IPS-NIHi7 (cell line): Measurements from ENCODE around the gene KLHL29.
A peak's percentile ranks its signal among the peaks of the same experiment; 100 is the strongest.

Source experiments
- DNase-seq: peaks from one replicate; pipeline ENCODE4 v3.0.0; 2012; ENCODE audit warnings: mixed read lengths; ENCODE audit errors: extremely low spot score

KLHL29 gene

DNA sequence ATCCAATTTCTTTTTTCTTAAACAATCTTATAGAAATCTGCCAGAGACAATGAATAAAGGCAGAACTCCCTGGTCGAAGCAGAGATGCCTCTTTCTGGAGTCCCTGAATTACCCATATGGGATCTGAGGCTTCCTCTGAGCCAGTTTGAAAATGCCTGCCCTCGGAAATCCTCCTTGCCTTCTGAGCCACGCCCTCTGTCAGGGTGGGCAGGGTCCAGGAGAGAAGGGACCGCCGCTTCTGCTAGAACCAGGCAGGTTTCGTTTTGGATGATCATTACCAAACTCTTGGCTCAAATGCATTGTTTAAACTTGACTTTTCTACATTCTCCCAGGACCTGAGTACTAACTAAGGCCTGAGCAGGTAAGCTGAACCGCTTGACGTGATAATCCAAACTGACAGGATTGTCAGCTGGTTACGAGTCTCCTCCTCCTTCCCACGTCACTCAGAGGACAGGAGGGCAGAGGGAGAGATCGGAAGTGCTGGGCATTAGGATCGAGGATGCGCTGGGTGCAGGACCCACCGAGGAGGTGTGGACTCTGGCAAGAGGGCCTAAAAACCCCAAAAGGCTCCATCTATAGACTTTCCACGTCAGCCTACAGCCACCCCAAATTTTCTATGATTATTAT is 128.4 kb downstream of the KLHL29 start:
- no peak for DNase-seq

DNA sequence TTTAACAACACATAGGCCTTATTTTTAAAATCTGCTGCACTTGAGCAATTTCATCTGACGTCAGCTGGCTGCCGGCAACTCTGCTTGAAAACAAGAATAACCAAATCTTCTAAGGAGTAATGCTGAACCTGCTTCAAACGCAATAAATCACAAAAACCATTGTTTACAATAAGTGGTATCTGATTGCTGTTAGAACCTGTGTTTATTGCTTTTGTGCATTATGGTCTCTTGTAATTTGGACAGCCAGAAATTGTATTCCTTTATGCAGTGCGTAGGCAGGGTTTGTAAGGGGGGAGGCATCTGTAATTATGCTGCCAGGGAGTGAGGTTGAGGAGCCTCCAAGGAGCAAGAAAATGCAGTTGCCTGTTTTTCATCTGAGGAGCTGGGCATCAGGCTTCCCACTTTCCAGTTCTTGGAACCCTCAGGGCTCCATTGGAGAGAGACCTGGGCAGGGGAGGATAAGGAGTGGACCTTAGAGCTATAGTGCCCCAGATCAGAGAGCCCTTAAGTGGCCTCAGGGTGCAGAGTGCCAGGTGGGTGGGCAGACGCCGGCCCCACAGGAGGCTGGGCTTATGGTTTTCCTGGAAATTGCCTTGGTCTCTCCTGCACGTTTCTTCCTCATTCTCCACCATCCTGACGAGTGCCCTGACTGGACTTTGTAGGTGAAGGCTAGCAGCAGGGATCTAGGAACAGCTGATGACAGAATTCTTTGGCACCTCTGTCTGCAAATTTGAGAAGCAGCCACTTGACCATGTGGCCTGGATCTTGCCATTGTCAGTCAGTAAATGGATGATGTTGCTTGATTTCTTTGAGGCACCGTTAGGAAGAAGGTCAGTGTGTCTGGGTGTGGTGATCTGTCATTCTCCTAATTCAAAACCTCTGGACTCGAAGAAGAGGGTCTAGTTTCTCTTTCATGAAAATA is 129.2 kb downstream of the KLHL29 start:
- no peak for DNase-seq

DNA sequence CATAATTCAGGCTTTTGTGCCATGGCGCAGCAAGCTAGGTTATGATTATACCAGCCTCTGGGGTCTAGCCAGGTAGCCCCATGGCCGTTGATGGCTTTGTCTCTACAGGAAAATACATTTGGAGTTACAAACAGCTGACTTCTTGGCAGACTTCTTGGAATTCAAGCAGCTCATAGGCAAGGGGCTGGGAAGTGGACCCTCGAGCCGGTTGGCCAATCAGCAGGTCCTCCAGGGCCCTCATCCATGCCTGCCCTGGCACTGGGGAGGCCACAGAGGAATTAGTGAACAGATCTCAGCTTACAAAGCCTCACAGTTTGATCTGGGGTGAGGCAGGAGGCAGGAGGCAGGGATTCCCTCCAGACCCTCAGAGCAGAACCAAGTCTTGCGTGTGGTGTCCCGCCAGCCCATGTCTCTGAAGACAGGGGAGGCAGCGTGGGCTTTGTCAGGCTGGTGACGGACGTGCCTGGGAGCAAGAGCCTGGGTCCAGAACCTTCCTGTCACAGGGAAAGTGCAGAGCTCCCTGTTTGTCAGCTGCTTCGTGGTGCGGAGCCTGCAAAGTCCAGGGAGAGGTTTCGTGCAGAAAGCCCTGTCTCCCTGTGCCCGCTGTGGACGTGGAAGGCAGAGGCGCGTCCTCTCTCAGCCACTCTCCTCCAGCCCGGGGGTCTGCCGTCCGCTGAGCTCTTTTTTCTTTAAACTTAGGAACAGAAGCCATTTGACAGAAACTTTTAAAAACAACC is 131.7 kb downstream of the KLHL29 start:
- DNase-seq = no peak

DNA sequence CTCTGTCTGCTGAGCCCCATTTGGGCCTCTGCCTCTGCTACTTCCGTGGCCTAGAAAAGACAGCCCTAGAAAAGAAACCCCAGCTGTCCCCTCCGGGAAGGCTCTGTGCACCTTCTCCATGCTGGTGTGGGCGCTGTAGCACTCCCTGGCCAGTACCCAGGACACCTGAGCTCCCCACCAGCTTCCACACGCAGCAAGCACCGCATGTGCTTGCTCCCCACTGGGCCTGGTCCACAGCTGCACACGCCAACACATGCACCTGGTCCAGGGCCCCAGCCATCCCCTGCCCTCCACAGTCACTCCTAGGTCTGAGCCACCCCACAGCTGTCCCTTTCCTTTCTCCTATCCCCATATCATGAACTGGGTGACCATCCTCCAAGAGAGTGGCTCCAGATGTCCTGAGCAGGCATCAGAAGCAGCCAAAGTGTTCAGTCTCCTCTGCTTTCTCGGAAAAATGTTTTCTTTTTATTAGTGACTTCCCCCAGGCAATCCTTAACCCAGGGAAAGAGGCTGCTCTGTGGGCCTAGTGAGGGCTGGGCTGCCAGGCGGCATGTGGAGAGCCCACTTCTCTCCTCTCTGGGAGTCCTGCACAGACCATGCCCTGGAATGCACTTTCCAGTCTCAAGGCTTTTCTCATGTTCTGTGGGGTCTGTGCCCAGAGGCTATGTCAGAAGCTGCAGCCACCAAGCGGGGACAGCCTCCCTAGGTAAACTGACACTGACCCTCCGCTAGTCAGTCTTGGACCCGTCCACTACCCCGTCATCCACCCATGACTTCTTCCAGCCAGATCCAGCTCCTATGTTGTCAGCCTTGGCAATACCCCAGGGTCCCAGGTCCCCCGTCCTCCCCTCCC is 133.7 kb downstream of the KLHL29 start:
- no peak for DNase-seq

DNA sequence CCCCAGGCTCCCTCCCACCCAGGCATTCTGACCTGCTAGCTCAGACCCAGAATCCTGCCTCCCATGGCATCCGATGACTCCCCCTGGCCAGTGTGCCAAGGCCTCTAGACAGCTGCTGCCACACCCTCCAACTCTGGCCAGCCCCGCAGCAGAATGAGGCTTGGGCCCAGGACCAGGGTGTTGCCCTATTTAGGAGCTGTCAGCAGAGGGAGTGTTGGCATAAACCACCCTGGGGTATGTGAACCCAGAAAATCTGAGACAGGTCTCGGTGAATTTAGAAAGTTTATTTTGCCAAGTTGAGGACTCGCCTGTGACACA is 134.3 kb downstream of the KLHL29 start:
- DNase-seq = no peak

DNA sequence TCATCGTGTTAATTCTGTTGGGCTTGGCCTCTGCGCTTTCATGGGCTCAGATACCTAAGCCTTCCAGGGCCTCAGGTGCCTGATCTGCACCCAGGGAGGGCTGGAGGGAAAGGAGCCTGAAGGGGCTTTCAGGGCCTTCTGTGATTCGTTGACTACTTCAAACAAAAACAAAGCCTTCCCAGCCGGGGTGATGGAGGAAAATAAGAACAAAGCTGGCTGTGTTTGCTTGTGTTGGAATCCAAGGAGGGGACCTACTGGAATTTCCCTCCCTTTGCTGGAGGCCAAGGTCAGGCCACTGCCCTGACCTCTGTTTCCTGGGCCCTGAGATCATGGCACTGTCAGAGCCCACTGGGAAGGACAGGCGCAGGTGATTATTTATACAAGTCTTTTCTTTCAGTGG is 135.3 kb downstream of the KLHL29 start:
- peak; percentile 70 for DNase-seq

DNA sequence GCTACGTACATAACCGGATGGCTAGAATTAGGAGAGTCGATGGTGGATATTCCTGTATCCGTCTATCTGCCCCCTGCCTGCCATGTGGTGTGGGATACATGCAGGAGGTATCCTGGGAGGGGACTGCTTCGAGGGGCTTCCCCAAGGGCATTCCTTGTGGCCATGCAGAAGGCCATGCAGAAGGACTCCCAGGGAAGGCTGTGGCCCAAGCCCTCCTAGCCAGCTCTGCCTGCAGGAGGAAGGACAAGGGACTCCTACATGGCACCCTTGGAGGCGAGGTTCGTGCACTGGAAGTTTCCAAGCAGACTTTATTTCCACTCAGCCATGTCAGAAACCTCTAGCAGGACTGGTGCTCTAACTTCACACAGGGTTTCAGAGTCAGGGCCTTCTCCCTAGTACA is 136.1 kb downstream of the KLHL29 start:
- no peak for DNase-seq

DNA sequence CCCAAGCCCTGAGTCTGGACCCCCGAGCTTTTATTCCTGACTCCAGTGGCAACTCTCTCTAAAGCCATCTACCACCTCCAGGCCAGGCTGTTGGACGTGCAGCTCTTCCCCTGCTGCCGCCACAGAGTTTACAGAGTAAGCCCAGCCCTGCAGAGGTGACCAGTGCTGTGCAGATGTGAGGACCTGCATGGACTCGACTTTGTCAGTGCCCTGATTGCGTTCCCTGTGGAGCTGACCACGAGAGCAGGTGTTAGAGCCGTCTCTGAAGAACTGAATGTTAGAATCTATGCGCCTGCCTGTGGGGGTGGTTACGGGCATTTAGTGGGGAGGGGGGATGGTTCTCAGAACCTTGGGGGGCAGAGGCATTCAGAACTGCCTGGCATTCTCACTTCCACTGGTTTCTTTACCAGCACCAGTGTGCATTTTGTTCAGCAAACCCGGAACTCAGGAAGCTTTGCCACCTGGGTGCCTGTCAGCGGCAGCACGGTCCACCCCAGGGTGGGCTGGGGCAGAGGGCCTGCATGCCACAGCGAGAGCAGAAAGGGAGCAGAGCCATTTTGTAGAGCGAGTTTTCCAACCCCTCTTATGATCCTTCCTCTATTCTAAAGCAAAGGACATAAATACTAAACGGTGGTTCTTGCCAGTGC is 137.9 kb downstream of the KLHL29 start:
- no peak for DNase-seq

DNA sequence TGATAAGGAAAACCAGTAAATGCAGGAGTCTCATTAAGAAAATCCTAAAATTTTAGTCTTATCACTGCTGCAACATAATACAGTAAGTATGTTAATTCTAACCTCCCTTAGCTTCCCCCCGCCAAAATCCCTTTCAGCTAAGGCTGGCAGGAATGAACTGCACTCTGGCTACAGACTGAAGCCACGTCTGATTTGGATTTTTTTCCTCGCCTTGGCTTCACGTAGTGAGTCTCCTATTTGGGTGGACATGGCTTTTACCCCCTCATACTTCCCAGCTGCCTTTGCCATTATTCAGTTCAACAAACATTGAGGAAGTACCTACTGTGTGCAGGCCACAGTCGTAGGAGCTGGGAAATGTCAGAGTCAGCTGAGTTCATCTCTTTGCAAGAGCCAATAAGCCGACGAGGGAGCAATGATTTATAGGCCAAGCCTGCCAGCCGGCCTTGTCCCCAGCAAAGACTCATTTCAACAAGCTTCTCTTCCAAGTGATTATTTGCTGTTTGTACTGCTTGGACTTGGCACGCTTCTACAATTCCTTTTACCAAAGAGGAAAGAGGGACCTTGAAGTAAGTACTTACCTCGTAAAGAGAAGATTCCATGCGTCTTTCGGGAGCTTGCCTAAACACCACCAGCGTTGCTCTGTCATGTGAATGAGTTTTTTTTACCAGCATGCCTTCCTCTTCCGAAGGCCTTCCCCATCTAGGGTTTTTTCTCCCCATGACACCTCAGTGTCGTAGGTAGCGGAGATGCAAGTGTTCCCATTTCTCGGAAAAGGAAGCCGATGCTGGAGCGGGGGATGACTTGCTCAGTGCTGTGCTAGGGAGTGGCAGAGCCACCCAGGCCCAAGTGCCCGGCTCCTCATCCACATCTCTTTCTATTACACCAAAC is 138.6 kb downstream of the KLHL29 start:
- no peak for DNase-seq

DNA sequence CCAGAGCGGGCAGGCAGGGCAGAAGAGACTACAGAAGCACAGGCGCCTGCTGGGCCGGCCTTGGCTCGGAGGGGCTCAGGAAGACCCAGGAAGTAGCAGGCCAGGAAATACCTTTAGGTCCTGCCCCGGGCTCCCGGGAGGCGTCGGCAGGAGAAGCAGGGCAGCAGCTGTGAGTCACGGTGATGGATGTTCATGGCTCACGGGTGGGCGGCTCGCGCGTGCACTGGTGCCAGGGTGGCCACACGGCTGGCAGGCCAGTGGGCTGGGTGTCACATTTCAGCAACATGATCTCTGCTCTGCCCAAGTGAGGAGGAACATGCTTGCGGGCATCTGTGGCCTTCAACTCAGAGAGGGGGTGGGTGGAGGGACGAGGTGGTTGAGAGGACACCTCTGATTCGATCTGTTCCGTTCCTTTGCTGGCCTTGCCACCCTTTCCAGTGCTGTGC is 139.3 kb downstream of the KLHL29 start:
- DNase-seq = no peak

DNA sequence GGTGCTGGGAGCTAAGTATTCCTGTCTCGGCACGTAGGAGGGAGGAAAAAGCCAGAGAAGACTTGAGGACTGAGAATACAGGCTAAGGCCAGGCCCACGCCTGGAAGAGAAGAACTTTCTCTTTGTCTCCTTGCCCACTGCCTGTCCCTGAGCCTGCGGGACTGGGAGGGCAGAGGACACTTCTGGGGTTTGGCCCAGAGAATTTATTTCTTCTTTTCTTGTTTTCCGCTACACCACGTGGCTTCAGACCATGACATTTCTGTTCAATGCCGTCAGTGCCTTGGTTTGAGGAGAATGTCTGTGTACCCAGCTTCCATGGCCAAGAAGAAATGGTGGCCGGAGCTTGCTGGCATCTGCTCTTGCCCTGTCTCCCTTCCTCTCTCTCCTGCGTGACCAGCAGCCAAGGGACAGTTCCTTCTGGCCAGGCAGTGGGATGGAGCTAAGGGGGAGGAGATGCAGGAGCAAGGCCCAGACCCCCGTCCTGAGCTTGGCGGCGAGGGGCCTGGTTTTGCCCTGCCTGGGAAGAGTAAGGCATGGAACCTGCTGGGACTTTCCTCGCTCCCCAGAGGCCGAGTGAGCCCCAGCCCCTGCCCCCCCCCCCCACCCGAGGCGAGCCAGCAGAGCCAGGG is 140.3 kb downstream of the KLHL29 start:
- DNase-seq = no peak

DNA sequence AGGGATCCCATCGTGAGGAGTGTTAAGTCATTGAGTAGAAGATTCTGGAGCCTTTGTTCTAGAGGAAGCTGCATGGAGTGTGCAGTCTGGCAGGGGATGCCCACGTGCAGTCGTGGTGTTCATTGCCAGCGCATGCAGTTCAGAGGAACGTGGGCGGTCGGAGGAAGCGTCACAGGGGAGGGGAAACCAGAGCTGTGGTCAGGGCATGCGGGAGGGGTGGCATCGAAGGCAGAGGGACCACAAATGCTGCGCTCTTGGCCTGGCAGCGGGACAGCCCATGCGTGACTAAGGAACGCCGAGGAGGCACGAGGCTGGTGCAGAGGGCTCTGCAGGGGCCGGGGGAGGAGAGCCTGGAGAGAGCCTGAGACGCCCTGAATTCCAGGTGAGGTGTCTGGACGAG is 141.1 kb downstream of the KLHL29 start:
- no peak for DNase-seq

DNA sequence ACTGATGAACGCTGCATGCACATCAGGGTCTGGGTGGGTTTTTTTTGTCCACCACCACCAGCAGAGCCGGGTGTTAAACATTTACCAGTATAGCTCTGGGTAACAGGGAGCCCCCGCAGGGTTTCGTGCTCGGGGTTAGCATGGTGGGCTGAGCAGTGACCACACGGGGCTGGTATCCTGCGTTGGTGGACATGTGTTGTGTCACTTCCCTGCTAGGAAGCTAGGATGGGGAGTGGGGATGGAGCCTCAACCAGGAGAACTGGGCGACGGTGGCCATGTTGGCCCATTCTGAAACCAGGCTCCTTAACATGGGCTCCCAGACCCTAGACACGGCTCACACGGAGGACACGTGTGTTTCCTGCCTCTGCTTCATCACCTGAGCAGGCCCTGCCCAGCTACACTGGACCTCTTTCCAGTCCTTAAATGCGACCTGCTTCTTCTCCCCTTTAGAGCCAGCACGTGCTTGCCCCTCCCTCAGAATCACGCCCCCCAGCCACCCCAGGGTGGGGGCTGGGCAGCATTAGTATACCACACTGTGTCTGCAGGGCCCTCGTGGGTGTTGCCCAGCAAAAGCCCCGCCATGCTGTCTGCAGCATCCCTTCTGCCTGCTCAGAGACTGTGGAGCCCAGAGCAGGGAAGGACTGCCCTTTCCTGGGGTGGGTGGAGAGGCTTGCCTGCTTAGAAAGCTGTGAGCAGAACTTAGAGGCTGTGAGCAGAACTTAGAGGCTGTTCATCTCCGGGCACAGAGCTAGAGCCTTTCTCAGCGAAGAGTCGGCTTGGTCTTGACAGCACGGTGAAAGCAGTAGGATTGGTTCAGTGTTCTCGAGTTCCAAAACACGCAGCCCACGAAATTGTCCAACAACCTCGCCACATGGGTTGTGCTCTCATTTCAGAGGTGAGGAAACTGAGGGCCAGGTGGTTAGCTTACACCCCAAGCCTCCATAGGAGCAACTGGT is 142.1 kb downstream of the KLHL29 start:
- DNase-seq = no peak

DNA sequence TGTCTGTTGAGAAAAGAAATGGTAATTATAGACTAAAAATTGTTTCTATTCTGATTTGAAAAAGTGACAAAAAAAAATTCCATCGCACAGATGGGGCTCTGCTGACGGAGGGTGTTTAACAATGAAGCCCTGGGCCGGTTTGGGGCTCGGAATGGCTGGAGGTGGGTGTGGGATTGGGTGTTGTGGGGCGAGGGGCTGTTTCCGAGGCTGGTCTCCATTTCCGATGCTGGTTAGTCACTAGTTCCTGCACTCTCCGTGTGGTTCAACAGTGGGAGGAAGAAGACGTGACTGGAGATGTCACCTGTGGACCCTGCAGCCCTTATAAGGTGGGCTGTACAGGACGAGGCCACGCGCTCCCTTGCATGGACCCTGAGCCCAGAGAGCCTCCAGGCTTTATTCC is 143.2 kb downstream of the KLHL29 start:
- DNase-seq = no peak

DNA sequence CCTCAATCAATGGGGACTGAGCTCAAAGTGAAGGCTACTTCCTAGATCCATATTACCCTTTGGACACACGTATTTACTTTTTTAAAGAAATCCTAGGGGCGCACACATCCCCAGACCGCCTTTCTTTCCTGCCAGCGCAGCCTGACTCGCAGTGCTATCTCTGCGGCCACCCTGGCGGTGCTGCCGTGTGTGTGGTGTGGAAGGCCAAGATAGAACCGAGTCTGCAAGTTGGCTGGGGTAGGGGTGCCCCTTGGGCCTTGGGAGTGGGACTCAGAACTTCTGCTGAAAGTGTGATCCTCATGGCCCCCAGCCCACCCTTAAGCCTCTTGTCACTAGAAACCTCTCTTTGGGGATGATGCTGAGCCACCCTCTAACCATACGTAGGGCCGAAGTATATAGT is 143.7 kb downstream of the KLHL29 start:
- no peak for DNase-seq

DNA sequence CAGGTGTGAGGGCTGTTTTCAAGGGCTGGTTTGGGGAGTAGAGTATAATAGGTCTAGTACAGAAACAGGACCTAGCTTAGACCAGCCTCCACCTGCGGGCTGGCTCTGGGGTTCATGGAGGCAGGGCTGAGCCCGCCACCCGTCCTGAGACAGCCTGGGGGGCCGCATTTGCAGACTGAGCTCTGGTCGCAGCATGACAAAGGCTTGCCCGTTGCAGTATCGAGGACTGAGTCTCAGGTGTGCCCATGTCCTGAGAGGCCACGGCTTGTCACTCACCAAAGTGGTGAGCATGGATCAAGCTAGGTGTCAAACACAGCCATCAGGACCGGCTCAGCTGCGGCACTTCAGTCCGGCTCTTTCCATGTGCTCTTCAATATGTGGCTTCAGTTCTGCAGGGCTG is 144.7 kb downstream of the KLHL29 start:
- DNase-seq = no peak

DNA sequence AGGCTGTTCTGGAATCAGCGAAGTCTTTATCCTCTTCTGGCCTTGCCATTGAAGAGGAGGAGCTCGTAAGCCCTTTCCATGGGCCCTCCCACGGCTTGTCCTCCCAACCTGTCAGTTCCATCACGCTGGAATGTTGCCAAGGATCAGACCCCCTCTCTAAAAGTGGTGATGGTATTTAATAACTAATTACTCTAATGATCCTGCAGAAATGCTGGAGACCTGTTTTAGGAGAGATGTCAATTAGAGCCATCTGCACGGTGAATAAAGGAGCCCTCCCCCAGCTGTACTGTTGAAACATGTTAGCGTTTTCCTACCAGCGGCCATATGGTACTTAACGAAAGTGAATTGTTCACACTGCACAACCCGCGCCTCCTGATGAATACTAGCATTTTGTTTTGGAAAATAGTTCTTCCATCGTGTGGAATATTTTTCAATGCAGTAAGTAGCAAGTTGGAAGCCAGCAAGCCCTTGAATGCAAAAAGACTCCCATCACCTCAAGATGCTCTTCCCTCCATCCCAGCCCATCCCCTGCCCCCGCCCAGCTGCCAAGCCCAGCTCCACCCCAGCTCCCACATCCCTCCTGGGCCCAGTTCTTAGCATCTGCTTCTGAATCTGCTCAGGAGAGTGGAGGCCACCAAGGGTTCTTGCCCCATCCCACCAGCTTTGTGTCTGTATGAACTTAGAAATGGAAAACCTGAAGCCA is 145.4 kb downstream of the KLHL29 start:
- DNase-seq = no peak

DNA sequence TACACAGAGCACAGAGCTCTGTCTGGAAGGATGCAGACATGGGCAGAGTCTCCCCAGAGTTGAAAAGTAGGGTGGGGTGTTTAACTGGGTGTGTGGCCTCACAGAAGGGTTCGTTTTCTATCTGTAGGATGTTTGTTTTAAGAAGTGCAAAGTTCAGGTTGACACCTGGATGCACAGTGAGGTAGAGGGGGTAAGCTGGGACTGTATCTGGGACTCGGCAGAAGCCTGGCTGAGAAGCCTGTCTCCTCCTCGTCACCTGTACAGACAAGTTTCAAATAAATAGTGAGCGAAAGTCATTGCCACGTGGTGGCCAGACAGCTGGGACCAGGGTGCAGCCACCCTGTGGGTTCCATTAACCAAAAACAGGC is 145.9 kb downstream of the KLHL29 start:
- DNase-seq = no peak
